K562 (cell line): Measurements from ENCODE around the gene SCFD2. TPM values are rescaled to one million over a fixed set of nuclear protein-coding genes. Genes with fewer than 3 reads are reported as not detected.
"Not testable (repeated sequence)": the region's sequence is repeated elsewhere in the genome, so short reads cannot be mapped to it uniquely, and the experiment has no call there.

Experiments used
- ATAC-seq: fragments of 200-7000 bp; cut with Tn5 transposase; 3 replicates; pipeline ENCODE4 v1.9.1; 2020; ENCODE audit warnings: moderate library complexity
- BruUV-seq: library from RNA; stranded (reverse); fragments of 400-500 nt; replicated peaks from 2 replicates; lab custom pipeline; 2021; lab: Mats Ljungman, UMichigan
- CTCF ChIA-PET: fragments of 300-600 bp; formaldehyde crosslinking; extraction: SDS; loops from one replicate; lab custom pipeline; 2021; ENCODE audit warnings: low intra/inter-chr PET ratio; lab: Yijun Ruan, JAX
- POLR2A ChIA-PET: fragments of 300-600, 350-650 bp; sonication (Branson Sonifier 250); formaldehyde crosslinking; extraction: SDS; loops from one replicate; lab custom pipeline; 2021; ENCODE audit warnings: antibody characterized with exemption, inconsistent platforms; lab: Yijun Ruan, JAX
- DNase-seq, 4 experiments: peaks; one replicate each; pipeline versions ENCODE4 v3.0.0 to v3.0.0-alpha.2; 2011 to 2018; ENCODE audit warnings: low spot score in 3 of 4, mixed read lengths in 3 of 4; ENCODE audit errors: extremely low read depth in 1 of 4
- FAIRE-seq: peaks from 2 replicates; lab custom pipeline; 2011; peaks lifted over from hg19 to GRCh38; lab: Jason Lieb, UNC
- H2AFZ ChIP-seq: 2 replicates; pipeline ENCODE4 v1.6.0; 2011; ENCODE audit warnings: low read depth, low read length, control low read depth, inconsistent platforms
- H3K27ac ChIP-seq: fragments of 200-600 bp; 3 replicates; pipeline ENCODE4 v1.8.0; 2011; ENCODE audit warnings: low read depth, mild to moderate bottlenecking, control low read depth, inconsistent platforms, low read length, moderate library complexity, mixed read lengths; ENCODE audit errors: extremely low read depth
- H3K27me3 ChIP-seq, 2 experiments: fragments of 300-600 bp in 1 of 2; 2 replicates in 1 of 2; 3 replicates in 1 of 2; pipeline versions ENCODE4 v1.6.0 to v1.8.0; 2011; ENCODE audit warnings: inconsistent platforms in 2 of 2, low read length in 2 of 2, mild to moderate bottlenecking in 1 of 2, mixed read lengths in 1 of 2, moderate library complexity in 1 of 2; ENCODE audit not compliant: control insufficient read depth in 2 of 2, insufficient read depth in 2 of 2
- H3K36me3 ChIP-seq: fragments of 300-600 bp; 3 replicates; pipeline ENCODE4 v1.8.0; 2011; ENCODE audit warnings: mild to moderate bottlenecking, low read length, inconsistent platforms; ENCODE audit not compliant: control insufficient read depth, insufficient read depth
- H3K4me1 ChIP-seq, 2 experiments: fragments of 200-600 bp in 1 of 2; replicated peaks in 1 of 2; 2 replicates in 1 of 2; 3 replicates in 1 of 2; pipeline versions ENCODE4 v1.5.1 to v1.8.0; 2011; ENCODE audit warnings: inconsistent platforms in 2 of 2, low read length in 2 of 2, mild to moderate bottlenecking in 1 of 2, mixed read lengths in 1 of 2, moderate library complexity in 1 of 2; ENCODE audit not compliant: control insufficient read depth in 2 of 2, insufficient read depth in 2 of 2
- H3K4me2 ChIP-seq: 2 replicates; pipeline ENCODE4 v1.6.1; 2011; ENCODE audit warnings: low read length, control low read depth, inconsistent platforms, mixed read lengths; ENCODE audit not compliant: insufficient read depth
- H3K4me3 ChIP-seq: fragments of 200-600 bp; sonication (generic), shearing (Covaris generic); 2 replicates; pipeline ENCODE4 v1.5.1; 2016; ENCODE audit warnings: control low read depth, inconsistent platforms
- H3K79me2 ChIP-seq: fragments of 200-600 bp; 3 replicates; pipeline ENCODE4 v1.8.0; 2011; ENCODE audit warnings: low read length, inconsistent platforms; ENCODE audit not compliant: control insufficient read depth, insufficient read depth
- H3K9ac ChIP-seq, 2 experiments: 2 replicates each; pipeline versions ENCODE4 v1.6.0 to v1.6.1; 2011; ENCODE audit warnings: low read depth in 2 of 2, low read length in 2 of 2, control low read depth in 1 of 2, inconsistent platforms in 1 of 2, mild to moderate bottlenecking in 1 of 2, mixed read lengths in 1 of 2; ENCODE audit not compliant: insufficient read depth in 1 of 2
- H3K9me1 ChIP-seq: one replicate; pipeline ENCODE4 v1.6.0; 2011; ENCODE audit warnings: inconsistent platforms, mild to moderate bottlenecking, low read length, moderate library complexity; ENCODE audit not compliant: control insufficient read depth, insufficient read depth
- H3K9me3 ChIP-seq: replicated peaks from 2 replicates; pipeline ENCODE4 v1.5.1; 2011; ENCODE audit warnings: low read depth, low read length, inconsistent platforms; ENCODE audit not compliant: control insufficient read depth, insufficient read depth
- H4K20me1 ChIP-seq: replicated peaks from 2 replicates; pipeline ENCODE4 v1.6.1; 2011; ENCODE audit warnings: low read length, inconsistent platforms, mixed read lengths; ENCODE audit not compliant: control insufficient read depth, insufficient read depth
- IRF1 ChIP-seq: sonication (generic); formaldehyde crosslinking; IDR thresholded peaks from 2 replicates; pipeline ENCODE4 v1.8.0; 2022; ENCODE audit warnings: missing genetic modification reagents, mild to moderate bottlenecking, borderline replicate concordance
- NFE2L1 ChIP-seq: fragments of 450-650 bp; IDR thresholded peaks from 2 replicates; pipeline ENCODE4 v1.6.1; 2016; ENCODE audit warnings: missing genetic modification characterization, low read depth, mild to moderate bottlenecking, missing compliant biosample characterization, moderate library complexity, borderline replicate concordance
- PML ChIP-seq: IDR thresholded peaks from 2 replicates; pipeline ENCODE4 v1.6.1; 2012; ENCODE audit warnings: low read length, inconsistent platforms
- SMAD1 ChIP-seq: fragments of 150-350 bp; IDR thresholded peaks from 2 replicates; pipeline ENCODE4 v1.6.1; 2014; ENCODE audit warnings: low read length, low read depth; ENCODE audit not compliant: partially characterized antibody
- TEAD2 ChIP-seq: fragments of 450-650 bp; IDR thresholded peaks from 2 replicates; pipeline ENCODE4 v1.6.1; 2016; ENCODE audit warnings: missing genetic modification characterization, control low read depth, missing compliant biosample characterization
- WGBS: fragments of 100-300 bp; shearing (Covaris generic); methylation state at CpG from one replicate; pipeline ENCODE4 v1.1.6; 2016; ENCODE audit warnings: low coverage, mixed read lengths; ENCODE audit not compliant: insufficient coverage; ENCODE audit errors: missing lambda C conversion rate; 5-methylcytosine and 5-hydroxymethylcytosine counted together
- in situ Hi-C: fragments of 300-500 bp; cut with MboI; formaldehyde crosslinking; loops from 4 replicates; pipeline ENCODE4 v1.15.0; 2018; ENCODE audit warnings: inconsistent platforms, mixed read lengths
- intact Hi-C: fragments of 100-400 bp; cut with micrococcal nuclease; formaldehyde crosslinking; loops from 2 replicates; pipeline ENCODE4 v1.14.2; 2022
- polyA plus RNA-seq, 8 experiments: library from polyadenylated mRNA; depleted of rRNA in 4 of 8; stranded (reverse) in 5 of 8; unstranded in 3 of 8; fragments of >200 nt; fragmentation: Nextera tagmentation in 2 of 8; fragmentation: Illumina TruSeq in 1 of 8; extraction: Ambion mirVana in 2 of 8; extraction: Trizol in 1 of 8; gene quantifications; 2 replicates each; pipeline versions ENCODE4 v1.2.1 to v1.2.3, GENCODE V29; 2011 to 2014; ENCODE audit warnings: inconsistent platforms in 1 of 8, missing spikeins in 1 of 8
- total RNA-seq, 7 experiments: library from RNA; depleted of rRNA in 6 of 7; stranded (reverse); fragments of >200 nt in 6 of 7; fragmentation: Illumina TruSeq in 2 of 7; extraction: Trizol in 2 of 7; gene quantifications; 2 replicates each; pipeline versions ENCODE4 v1.2.1 to v1.2.3, GENCODE V29; 2011 to 2021; ENCODE audit warnings: low replicate concordance in 1 of 7

SCFD2 gene
- total and polyA plus RNA-seq, 9 of the 15 experiments (the other 6 are each of a cell fraction or from before 2014, with no cell fraction given): 5.7 to 30.3 (median 22.8) TPM

GRCh38 chr4:52993771-52994170 is 372.1 kb downstream of the SCFD2 start (continued):
- no peak for TF ChIP-seq SMAD1
- TF ChIP-seq PML: no peak
- TF ChIP-seq TEAD2 (tag): no peak
- no peak for TF ChIP-seq NFE2L1
- TF ChIP-seq IRF1 (CRISPR knock-in tag): no peak
- TF ChIP-seq, all 486 proteins: peak for 0

DNA sequence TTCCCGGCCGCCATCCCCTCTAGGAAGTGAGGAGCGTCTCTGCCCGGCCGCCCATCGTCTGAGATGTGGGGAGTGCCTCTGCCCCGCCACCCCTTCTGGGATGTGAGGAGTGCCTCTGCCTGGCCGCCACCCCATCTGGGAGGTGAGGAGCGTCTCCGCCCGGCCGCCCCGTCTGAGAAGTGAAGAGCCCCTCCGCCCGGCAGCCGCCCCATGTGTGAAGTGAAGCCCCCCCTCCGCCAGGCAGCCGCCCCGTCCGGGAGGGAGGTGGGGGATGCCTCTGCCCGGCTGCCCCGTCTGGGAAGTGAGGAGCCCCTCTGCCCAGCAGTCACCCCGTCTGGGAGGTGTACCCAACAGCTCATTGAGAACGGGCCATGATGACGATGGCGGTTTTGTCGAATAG is 373.3 kb downstream of the SCFD2 start:
- H3K4me2 ChIP-seq, intact Hi-C loops, H3K79me2 ChIP-seq, H3K27ac ChIP-seq, CTCF ChIA-PET, H3K4me3 ChIP-seq, DNase-seq, BruUV-seq, FAIRE-seq, H3K9me1 ChIP-seq, H3K36me3 ChIP-seq, POLR2A ChIA-PET, H3K9ac ChIP-seq, H3K4me1 ChIP-seq, H3K27me3 ChIP-seq, ATAC-seq, H3K9me3 ChIP-seq, in situ Hi-C loops, H4K20me1 ChIP-seq, H2AFZ ChIP-seq: not testable (repeated sequence)
- WGBS: no CpG with 5 or more reads among the region's 27 CpGs
